Right lobe of liver (tissue), 4 donors: ENCODE measurements around the gene ZNF547.

Source experiments
- POLR2A ChIP-seq: fragments of 450-650 bp; IDR thresholded peaks from one replicate; pipeline ENCODE4 v1.6.1; 2017; ENCODE audit warnings: antibody characterized with exemption, mild to moderate bottlenecking
- TF ChIP-seq, protein P1 (sequence below), 4 donors: fragments of 200-600 bp in 3 of 4; fragments of 450-650 bp in 1 of 4; IDR thresholded peaks; one replicate each; pipeline versions ENCODE4 v1.5.1 to v1.8.0; 2016 to 2022; ENCODE audit warnings: antibody characterized with exemption in 4 of 4, mild to moderate bottlenecking in 2 of 4
- donor health status: DM: no; HTN: no; CAD: no.
- donor health status: DM: no; HTN: no; CAD: no.
- donor health status: DM: no; HTN: yes; CAD: no.

DNA sequence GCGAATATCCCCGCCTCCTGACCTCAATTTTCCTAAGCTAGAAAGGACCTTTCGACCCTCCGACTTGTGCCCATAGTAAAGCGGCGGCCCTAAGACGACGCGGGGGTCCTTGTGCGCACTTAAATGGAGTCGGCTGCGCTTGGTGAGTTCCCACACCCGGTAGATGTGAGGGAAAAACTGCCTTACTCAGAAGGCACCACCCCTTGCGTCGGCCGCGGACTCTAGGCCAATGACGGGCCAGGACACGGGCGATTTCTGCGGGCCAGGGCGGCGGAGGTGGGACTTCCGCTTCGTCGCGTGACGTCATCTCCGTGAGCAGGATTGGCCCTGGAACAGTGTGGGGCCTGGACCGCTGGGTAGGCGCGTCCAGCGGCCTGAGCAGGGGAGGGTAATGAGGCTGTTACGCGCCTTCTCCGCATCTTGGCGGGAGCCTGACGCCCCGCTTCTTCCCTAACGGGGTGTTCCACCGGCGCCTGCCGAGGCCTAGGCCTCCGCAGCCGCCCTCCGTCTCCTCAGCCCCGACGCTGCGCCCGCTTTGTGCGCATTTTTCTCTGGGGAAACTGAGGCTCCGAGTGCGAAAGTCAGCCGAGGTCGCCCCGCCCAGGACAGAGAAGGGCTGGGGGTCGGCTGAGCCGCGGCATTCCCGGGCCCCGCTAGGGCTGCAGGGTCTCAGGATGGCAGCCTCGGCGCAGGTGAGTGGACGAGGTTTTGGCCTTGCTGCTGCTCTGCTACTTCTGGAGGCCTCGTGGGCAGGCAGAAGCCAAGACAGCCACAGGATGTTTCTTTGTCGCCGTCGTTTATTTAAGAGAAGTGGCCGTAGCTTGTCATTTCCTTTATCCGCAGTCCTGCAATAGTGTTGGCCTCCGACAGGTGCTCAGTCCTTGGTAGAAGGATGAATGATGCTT lies 42.9 kb upstream of the ZNF547 start, which contains the start of gene ZNF543:
- TF ChIP-seq, protein P1, sequence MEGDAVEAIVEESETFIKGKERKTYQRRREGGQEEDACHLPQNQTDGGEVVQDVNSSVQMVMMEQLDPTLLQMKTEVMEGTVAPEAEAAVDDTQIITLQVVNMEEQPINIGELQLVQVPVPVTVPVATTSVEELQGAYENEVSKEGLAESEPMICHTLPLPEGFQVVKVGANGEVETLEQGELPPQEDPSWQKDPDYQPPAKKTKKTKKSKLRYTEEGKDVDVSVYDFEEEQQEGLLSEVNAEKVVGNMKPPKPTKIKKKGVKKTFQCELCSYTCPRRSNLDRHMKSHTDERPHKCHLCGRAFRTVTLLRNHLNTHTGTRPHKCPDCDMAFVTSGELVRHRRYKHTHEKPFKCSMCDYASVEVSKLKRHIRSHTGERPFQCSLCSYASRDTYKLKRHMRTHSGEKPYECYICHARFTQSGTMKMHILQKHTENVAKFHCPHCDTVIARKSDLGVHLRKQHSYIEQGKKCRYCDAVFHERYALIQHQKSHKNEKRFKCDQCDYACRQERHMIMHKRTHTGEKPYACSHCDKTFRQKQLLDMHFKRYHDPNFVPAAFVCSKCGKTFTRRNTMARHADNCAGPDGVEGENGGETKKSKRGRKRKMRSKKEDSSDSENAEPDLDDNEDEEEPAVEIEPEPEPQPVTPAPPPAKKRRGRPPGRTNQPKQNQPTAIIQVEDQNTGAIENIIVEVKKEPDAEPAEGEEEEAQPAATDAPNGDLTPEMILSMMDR (IDR thresholded peaks at IDR 0.05), result no peak
- peak; percentile 75 for TF ChIP-seq POLR2A
